ENCODE results near the gene RFC1. TPM values are rescaled to one million over a fixed set of nuclear protein-coding genes. Genes with fewer than 3 reads are reported as not detected.

The RFC1 gene
- total and polyA plus RNA-seq, 2 donors (not counting 1 experiment from before 2014, with no cell fraction given) = 31.3 to 44.4 TPM

GRCh38 chr4:39305912-39306677, 60.1 kb downstream of the RFC1 start:
- Histone ChIP-seq H3K27me3 (ENCODE audit: control insufficient read depth, insufficient read depth, low read length) (no peaks in the 10 kb centered on the region), H3K9ac (ENCODE audit: insufficient read depth, low read length) (no peak overlapping the region), H3K79me2 (ENCODE audit: control insufficient read depth, insufficient read depth, low read length) (no peaks in the 10 kb centered on the region), H3K9me3 (ENCODE audit: control insufficient read depth, insufficient read depth, low read depth, low read length) (no peaks in the 10 kb centered on the region), H3K4me2 (ENCODE audit: extremely low read depth, insufficient read depth, low read length) (no peak overlapping the region), H3K4me3 (replicated peaks in 1 of 4; ENCODE audit: control extremely low read depth in 1 of 4, insufficient read depth in 1 of 4, low read depth in 3 of 4, low read length in 4 of 4) (no peak overlapping the region), H3K36me3 (ENCODE audit: control insufficient read depth, insufficient read depth, low read length) (peaks cover 7% of the 10 kb centered on the region), H2AFZ (ENCODE audit: low read length) (no peak overlapping the region), H3K27ac (ENCODE audit: insufficient read depth, low read length) (no peak overlapping the region), H4K20me1 (ENCODE audit: control insufficient read depth, extremely low read depth, insufficient read depth, low read length) (no peaks in the 10 kb centered on the region), H3K4me1 (ENCODE audit: control insufficient read depth, extremely low read depth, insufficient read depth, low read length) (no peaks in the 10 kb centered on the region)
- TF ChIP-seq EZH2 (IDR thresholded peaks at IDR 0.05; ENCODE audit: low read length, missing control alignments) (no peak), CTCF (conservative IDR thresholded peaks at IDR 0.05 in 1 of 2, IDR thresholded peaks at IDR 0.05 in 1 of 2; ENCODE audit: low read depth in 1 of 2, low read length in 2 of 2) (no peak)
- DNase-seq (ENCODE audit: low read depth in 2 of 2) = peak; percentile 20 to 33

GRCh38 chr4:39304651-39305050, 61.5 kb downstream of the RFC1 start:
- Histone ChIP-seq H3K4me3 (replicated peaks in 1 of 4; ENCODE audit: control extremely low read depth in 1 of 4, insufficient read depth in 1 of 4, low read depth in 3 of 4, low read length in 4 of 4) (no peak overlapping the region), H3K9ac (ENCODE audit: insufficient read depth, low read length) (no peak overlapping the region), H3K4me2 (ENCODE audit: extremely low read depth, insufficient read depth, low read length) (no peak overlapping the region), H3K9me3 (ENCODE audit: control insufficient read depth, insufficient read depth, low read depth, low read length) (no peaks in the 10 kb centered on the region), H3K4me1 (ENCODE audit: control insufficient read depth, extremely low read depth, insufficient read depth, low read length) (no peaks in the 10 kb centered on the region), H3K27ac (ENCODE audit: insufficient read depth, low read length) (no peak overlapping the region), H3K36me3 (ENCODE audit: control insufficient read depth, insufficient read depth, low read length) (peaks cover 10% of the 10 kb centered on the region), H3K79me2 (ENCODE audit: control insufficient read depth, insufficient read depth, low read length) (no peaks in the 10 kb centered on the region), H3K27me3 (ENCODE audit: control insufficient read depth, insufficient read depth, low read length) (no peaks in the 10 kb centered on the region), H2AFZ (ENCODE audit: low read length) (no peak overlapping the region), H4K20me1 (ENCODE audit: control insufficient read depth, extremely low read depth, insufficient read depth, low read length) (no peaks in the 10 kb centered on the region)
- TF ChIP-seq CTCF (conservative IDR thresholded peaks at IDR 0.05 in 1 of 2, IDR thresholded peaks at IDR 0.05 in 1 of 2; ENCODE audit: low read depth in 1 of 2, low read length in 2 of 2) = no peak
- TF ChIP-seq EZH2 (IDR thresholded peaks at IDR 0.05; ENCODE audit: low read length, missing control alignments) = no peak
- peak in 1 of 2 donors; percentile 57 for DNase-seq (ENCODE audit: low read depth in 2 of 2)

GRCh38 chr4:39303871-39304270, 62.3 kb downstream of the RFC1 start:
- Histone ChIP-seq H3K9ac (ENCODE audit: insufficient read depth, low read length) (no peak overlapping the region), H3K27ac (ENCODE audit: insufficient read depth, low read length) (no peak overlapping the region), H3K4me1 (ENCODE audit: control insufficient read depth, extremely low read depth, insufficient read depth, low read length) (no peaks in the 10 kb centered on the region), H3K9me3 (ENCODE audit: control insufficient read depth, insufficient read depth, low read depth, low read length) (no peaks in the 10 kb centered on the region), H3K4me3 (replicated peaks in 1 of 4; ENCODE audit: control extremely low read depth in 1 of 4, insufficient read depth in 1 of 4, low read depth in 3 of 4, low read length in 4 of 4) (no peak overlapping the region), H3K4me2 (ENCODE audit: extremely low read depth, insufficient read depth, low read length) (no peak overlapping the region), H4K20me1 (ENCODE audit: control insufficient read depth, extremely low read depth, insufficient read depth, low read length) (no peaks in the 10 kb centered on the region), H3K79me2 (ENCODE audit: control insufficient read depth, insufficient read depth, low read length) (no peaks in the 10 kb centered on the region), H3K36me3 (ENCODE audit: control insufficient read depth, insufficient read depth, low read length) (peaks cover 10% of the 10 kb centered on the region), H3K27me3 (ENCODE audit: control insufficient read depth, insufficient read depth, low read length) (no peaks in the 10 kb centered on the region), H2AFZ (ENCODE audit: low read length) (no peak overlapping the region)
- DNase-seq (ENCODE audit: low read depth in 2 of 2) = no peak
- no peak for TF ChIP-seq CTCF (conservative IDR thresholded peaks at IDR 0.05 in 1 of 2, IDR thresholded peaks at IDR 0.05 in 1 of 2; ENCODE audit: low read depth in 1 of 2, low read length in 2 of 2)
- TF ChIP-seq EZH2 (IDR thresholded peaks at IDR 0.05; ENCODE audit: low read length, missing control alignments) = no peak

Data from fibroblast of lung (primary cell).